ENCODE results near the gene FRZB. TPM values are rescaled to one million over a fixed set of nuclear protein-coding genes. Genes with fewer than 3 reads are reported as not detected.
"Not testable (repeated sequence)": the region's sequence is repeated elsewhere in the genome, so short reads cannot be mapped to it uniquely, and the experiment has no call there.

FRZB gene
- total RNA-seq, 4 donors from 2014 or later, result 0.53 to 1.7 (median 0.57) TPM; not detected in 1

GRCh38 chr2:182890305-182890704 is 23.9 kb upstream of the FRZB start:
- Histone ChIP-seq H3K9me3 (no peaks in the 10 kb centered on the region), H3K36me3 (no peaks in the 10 kb centered on the region), H3K4me1 (no peaks in the 10 kb centered on the region), H3K27ac (no peak overlapping the region), H3K4me3 (no peak overlapping the region), H3K27me3 (no peaks in the 10 kb centered on the region)
- 89 to 90% methylated on average over 7 of the region's 7 CpGs for WGBS, 2 donors
- TF ChIP-seq POLR2A (IDR thresholded peaks at IDR 0.05) (no peak), CTCF (IDR thresholded peaks at IDR 0.05) (no peak)
- no peak for DNase-seq
- intact Hi-C loops (cut with DNase I), result no loop called here

- H3K36me3 ChIP-seq, result no peaks in the 10 kb centered on the region
Measured at GRCh38 chr2:182887753-182888415, 21.4 kb upstream of the FRZB start.

GRCh38 chr2:182887093-182887492 is 20.7 kb upstream of the FRZB start:
- Histone ChIP-seq H3K4me3 (no peak overlapping the region), H3K9me3 (no peaks in the 10 kb centered on the region), H3K4me1 (no peaks in the 10 kb centered on the region), H3K27me3 (no peaks in the 10 kb centered on the region), H3K36me3 (no peaks in the 10 kb centered on the region), H3K27ac (no peak overlapping the region)
- WGBS, 2 donors, result 64 to 74% methylated on average over 6 of the region's 6 CpGs
- TF ChIP-seq POLR2A (IDR thresholded peaks at IDR 0.05) (no peak), CTCF (IDR thresholded peaks at IDR 0.05) (no peak)
- intact Hi-C loops (cut with DNase I), result no loop called here
- no peak for DNase-seq

More at GRCh38 chr2:182887753-182888415, 21.4 kb upstream of the FRZB start:
- intact Hi-C loops (cut with DNase I), result no loop called here
- no peak overlapping the region for H3K4me3 ChIP-seq
- WGBS, 2 donors, result 80 to 86% methylated on average over 4 of the region's 4 CpGs
- H3K9me3 ChIP-seq, result no peaks in the 10 kb centered on the region
- TF ChIP-seq POLR2A (IDR thresholded peaks at IDR 0.05) (no peak), CTCF (IDR thresholded peaks at IDR 0.05) (no peak)
- DNase-seq, result no peak
- H3K27me3 ChIP-seq, result no peaks in the 10 kb centered on the region
- H3K27ac ChIP-seq, result no peak overlapping the region
- H3K4me1 ChIP-seq, result no peaks in the 10 kb centered on the region

GRCh38 chr2:182885771-182886170 is 19.3 kb upstream of the FRZB start:
- TF ChIP-seq CTCF (IDR thresholded peaks at IDR 0.05) (no peak), POLR2A (IDR thresholded peaks at IDR 0.05) (no peak)
- Histone ChIP-seq H3K27ac (no peak overlapping the region), H3K9me3 (peaks cover 0 to 5% (median 0%) of the 10 kb centered on the region in 3 donors), H3K27me3 (no peaks in the 10 kb centered on the region), H3K4me3 (no peak overlapping the region), H3K36me3 (no peaks in the 10 kb centered on the region), H3K4me1 (no peaks in the 10 kb centered on the region)
- intact Hi-C loops (cut with DNase I), result no loop called here
- WGBS, 2 donors, result 82 to 90% methylated on average over 1 of the region's 1 CpG
- no peak for DNase-seq

- H3K9me3 ChIP-seq, result peaks cover 0 to 6% (median 4%) of the 10 kb centered on the region in 3 donors
- intact Hi-C loops (cut with DNase I), result no loop called here
- H3K27me3 ChIP-seq, result no peaks in the 10 kb centered on the region
- no peaks in the 10 kb centered on the region for H3K36me3 ChIP-seq
- H3K27ac ChIP-seq, result no peak overlapping the region
- H3K4me1 ChIP-seq, result no peaks in the 10 kb centered on the region
- WGBS, 2 donors, result 68 to 75% methylated on average over 2 of the region's 2 CpGs
- H3K4me3 ChIP-seq, result no peak overlapping the region
- DNase-seq, result no peak
- TF ChIP-seq POLR2A (IDR thresholded peaks at IDR 0.05) (no peak), CTCF (IDR thresholded peaks at IDR 0.05) (no peak)
Measured at GRCh38 chr2:182883451-182883850, 17.0 kb upstream of the FRZB start.

- H3K4me3 ChIP-seq; H3K27ac ChIP-seq; H3K36me3 ChIP-seq; H3K9me3 ChIP-seq; H3K27me3 ChIP-seq; DNase-seq; H3K4me1 ChIP-seq; intact Hi-C loops (cut with DNase I): not testable (repeated sequence)
- 94 to 95% methylated on average over 1 of the region's 1 CpG for WGBS, 2 donors
Measured at GRCh38 chr2:182880100-182880499, 13.7 kb upstream of the FRZB start.

- H3K36me3 ChIP-seq; H3K9me3 ChIP-seq; intact Hi-C loops (cut with DNase I); H3K27ac ChIP-seq; H3K4me3 ChIP-seq; DNase-seq; H3K27me3 ChIP-seq; H3K4me1 ChIP-seq: not testable (repeated sequence)
- WGBS, 2 donors, result 73 to 85% methylated on average over 1 of the region's 1 CpG
Measured at GRCh38 chr2:182876653-182877052, 10.2 kb upstream of the FRZB start.

Measured in esophagus squamous epithelium (tissue), 5 donors.